ENCODE measurements around the gene SNU13. TPM values are rescaled to one million over a fixed set of nuclear protein-coding genes. Genes with fewer than 3 reads are reported as not detected.

The SNU13 gene
- polyA plus RNA-seq, 1 experiment, result 151 TPM

- H3K9me3 ChIP-seq (ENCODE audit: control insufficient read depth, insufficient read depth, low read length), result no peaks in the 10 kb centered on the region
- ChIA-PET CTCF (interaction anchor here (1.3 to 3.0 kb wide), 2 partner anchors 21 to 29 kb away, joined by 7 to 9 read pairs; no protein-coding TSS in a partner anchor), POLR2A (interaction anchor here (0.5 kb wide), 1 partner anchor 87 kb away, joined by 3 read pairs; no protein-coding TSS in a partner anchor)
- TF ChIP-seq CTCF (IDR thresholded peaks at IDR 0.05; ENCODE audit: low read depth, low read length), result no peak
- H3K4me3 ChIP-seq (ENCODE audit: low read depth, low read length), result no peak overlapping the region
- DNase-seq (ENCODE audit: low read depth, low spot score), result no peak
- H3K27me3 ChIP-seq (ENCODE audit: control insufficient read depth, insufficient read depth, low read length), result no peaks in the 10 kb centered on the region
- no peak overlapping the region for H3K27ac ChIP-seq (ENCODE audit: low read depth, low read length)
Observed at GRCh38 chr22:41725510-41726110, 36.9 kb upstream of the SNU13 start.

GRCh38 chr22:41722496-41722895 is 33.8 kb upstream of the SNU13 start:
- H3K9me3 ChIP-seq (ENCODE audit: control insufficient read depth, insufficient read depth, low read length), result no peaks in the 10 kb centered on the region
- ChIA-PET CTCF (interaction anchor here (1.0 kb wide), 1 partner anchor 24 kb away, joined by 4 read pairs; no protein-coding TSS in a partner anchor), POLR2A (no interaction called here)
- peaks cover 6% of the 10 kb centered on the region for H3K27me3 ChIP-seq (ENCODE audit: control insufficient read depth, insufficient read depth, low read length)
- TF ChIP-seq CTCF (IDR thresholded peaks at IDR 0.05; ENCODE audit: low read depth, low read length), result no peak
- H3K27ac ChIP-seq (ENCODE audit: low read depth, low read length), result no peak overlapping the region
- DNase-seq (ENCODE audit: low read depth, low spot score), result no peak
- no peak overlapping the region for H3K4me3 ChIP-seq (ENCODE audit: low read depth, low read length)

- ChIA-PET POLR2A (no interaction called here), CTCF (interaction anchor here (0.7 to 2.4 kb wide), 2 partner anchors 16 to 33 kb away, joined by 4 to 12 read pairs; no protein-coding TSS in a partner anchor)
- Histone ChIP-seq H3K4me3 (ENCODE audit: low read depth, low read length) (no peak overlapping the region), H3K9me3 (ENCODE audit: control insufficient read depth, insufficient read depth, low read length) (no peaks in the 10 kb centered on the region), H3K27me3 (ENCODE audit: control insufficient read depth, insufficient read depth, low read length) (peaks cover 22% of the 10 kb centered on the region), H3K27ac (ENCODE audit: low read depth, low read length) (no peak overlapping the region)
- no peak for DNase-seq (ENCODE audit: low read depth, low spot score)
- no peak for TF ChIP-seq CTCF (IDR thresholded peaks at IDR 0.05; ENCODE audit: low read depth, low read length)
Observed at GRCh38 chr22:41713004-41713403, 24.3 kb upstream of the SNU13 start.

- no peak overlapping the region for H3K4me3 ChIP-seq (ENCODE audit: low read depth, low read length)
- no peak for TF ChIP-seq CTCF (IDR thresholded peaks at IDR 0.05; ENCODE audit: low read depth, low read length)
- CTCF ChIA-PET, result interaction anchor here (1.5 kb wide), 1 partner anchor 37 kb away, joined by 3 read pairs; no protein-coding TSS in a partner anchor
- H3K9me3 ChIP-seq (ENCODE audit: control insufficient read depth, insufficient read depth, low read length), result no peaks in the 10 kb centered on the region
- no peak for DNase-seq (ENCODE audit: low read depth, low spot score)
- H3K27ac ChIP-seq (ENCODE audit: low read depth, low read length), result no peak overlapping the region
- POLR2A ChIA-PET, result no interaction called here
- peaks cover 25% of the 10 kb centered on the region for H3K27me3 ChIP-seq (ENCODE audit: control insufficient read depth, insufficient read depth, low read length)
Observed at GRCh38 chr22:41709341-41709740, 20.7 kb upstream of the SNU13 start.

- DNase-seq (ENCODE audit: low read depth, low spot score), result no peak
- peaks cover 7% of the 10 kb centered on the region for H3K27me3 ChIP-seq (ENCODE audit: control insufficient read depth, insufficient read depth, low read length)
- ChIA-PET POLR2A (no interaction called here), CTCF (interaction anchor here (2.1 kb wide), 1 partner anchor 238 kb away, joined by 5 read pairs; no protein-coding TSS in a partner anchor)
- H3K27ac ChIP-seq (ENCODE audit: low read depth, low read length), result no peak overlapping the region
- no peak overlapping the region for H3K4me3 ChIP-seq (ENCODE audit: low read depth, low read length)
- H3K9me3 ChIP-seq (ENCODE audit: control insufficient read depth, insufficient read depth, low read length), result peaks cover 11% of the 10 kb centered on the region; the same call in 1 of the 2 replicates
- TF ChIP-seq CTCF (IDR thresholded peaks at IDR 0.05; ENCODE audit: low read depth, low read length), result no peak
Observed at GRCh38 chr22:41702763-41703162, 14.1 kb upstream of the SNU13 start.
